A549 (cell line): ENCODE results near the gene MGAT5. TPM values are rescaled to one million over a fixed set of nuclear protein-coding genes. Genes with fewer than 3 reads are reported as not detected.

ENCODE experiments used
- ATAC-seq, 2 experiments: fragments of 200-7000 bp in 1 of 2; fragments of >200 bp in 1 of 2; cut with Nextera tagmentation in 1 of 2; cut with Tn5 transposase in 1 of 2; 3 replicates each; pipeline versions ENCODE4 v1.8.0 to v1.9.1; 2018 to 2020; ENCODE audit warnings: mild to moderate bottlenecking in 1 of 2, moderate library complexity in 1 of 2
- CTCF ChIA-PET: fragments of 300-600 bp; sonication (Branson Sonifier 250); formaldehyde crosslinking; extraction: SDS; loops from one replicate; lab custom pipeline; 2021; ENCODE audit warnings: antibody characterized with exemption, inconsistent platforms; lab: Yijun Ruan, JAX
- POLR2A ChIA-PET: fragments of 350-600 bp; formaldehyde crosslinking; extraction: SDS; loops from one replicate; lab custom pipeline; 2021; ENCODE audit warnings: antibody characterized with exemption, inconsistent platforms; lab: Yijun Ruan, JAX
- DNase-seq, 2 experiments: peaks; one replicate each; pipeline versions ENCODE4 v3.0.0 to v3.0.0-alpha.2; 2011 to 2016; ENCODE audit warnings: low read depth in 1 of 2, low spot score in 1 of 2
- FAIRE-seq: peaks from 2 replicates; lab custom pipeline; 2011; peaks lifted over from hg19 to GRCh38; lab: Jason Lieb, UNC
- H3K27ac ChIP-seq, 2 experiments: fragments of >200 bp; sonication (Bioruptor Twin); formaldehyde crosslinking; 3 replicates each; pipeline ENCODE4 v1.5.1; 2016 to 2017
- H3K4me1 ChIP-seq: fragments of >200 bp; sonication (Bioruptor Twin); formaldehyde crosslinking; 3 replicates; pipeline ENCODE4 v1.6.1; 2016
- H3K4me2 ChIP-seq: fragments of >200 bp; sonication (Bioruptor Twin); formaldehyde crosslinking; 3 replicates; pipeline ENCODE4 v1.6.1; 2016
- H3K4me3 ChIP-seq: fragments of >200 bp; sonication (Bioruptor Twin); formaldehyde crosslinking; 3 replicates; pipeline ENCODE4 v1.5.1; 2016
- H3K9me3 ChIP-seq: fragments of >200 bp; sonication (Bioruptor Twin); formaldehyde crosslinking; 3 replicates; pipeline ENCODE4 v1.6.1; 2016
- BHLHE40 ChIP-seq: IDR thresholded peaks from 2 replicates; pipeline ENCODE4 v1.6.1; 2012; ENCODE audit warnings: low read depth, low read length, inconsistent platforms
- EHF ChIP-seq: fragments of 250-450 bp; sonication (Bioruptor Pico); IDR thresholded peaks from 2 replicates; pipeline ENCODE4 v1.5.0; 2020; ENCODE audit warnings: mild to moderate bottlenecking
- EHMT2 ChIP-seq: fragments of 200-600 bp; sonication (generic); IDR thresholded peaks from 2 replicates; pipeline ENCODE4 v1.6.1; 2016; ENCODE audit warnings: antibody characterized with exemption, low read depth, mild to moderate bottlenecking, moderate library complexity
- ESRRA ChIP-seq: fragments of 150-350 bp; IDR thresholded peaks from 2 replicates; pipeline ENCODE4 v1.6.1; 2014; ENCODE audit warnings: mild to moderate bottlenecking, low read length, borderline replicate concordance
- FOSB ChIP-seq: fragments of 250-450 bp; sonication (Bioruptor Pico); IDR thresholded peaks from 2 replicates; pipeline ENCODE4 v1.5.0; 2020; ENCODE audit warnings: mild to moderate bottlenecking, moderate library complexity
- GATA3 ChIP-seq: IDR thresholded peaks from 2 replicates; pipeline ENCODE4 v1.6.1; 2012; ENCODE audit warnings: borderline replicate concordance
- HES2 ChIP-seq: fragments of >200 bp; sonication (Bioruptor Twin); formaldehyde crosslinking; IDR thresholded peaks from 2 replicates; pipeline ENCODE4 v1.6.1; 2016
- HEYL ChIP-seq: fragments of 250-450 bp; sonication (Bioruptor Pico); IDR thresholded peaks from 2 replicates; pipeline ENCODE4 v1.8.0; 2021; ENCODE audit warnings: mild to moderate bottlenecking, moderate library complexity
- HOXB5 ChIP-seq: fragments of 250-450 bp; sonication (Bioruptor Pico); IDR thresholded peaks from 2 replicates; pipeline ENCODE4 v1.5.0; 2020; ENCODE audit warnings: mild to moderate bottlenecking, moderate library complexity
- JUN ChIP-seq, 2 experiments: fragments of >200 bp; sonication (Bioruptor Twin); formaldehyde crosslinking; IDR thresholded peaks; 2 replicates in 1 of 2; 3 replicates in 1 of 2; pipeline ENCODE4 v1.6.1; 2016 to 2017
- JUNB ChIP-seq: fragments of >200 bp; sonication (Bioruptor Twin); formaldehyde crosslinking; IDR thresholded peaks from 2 replicates; pipeline ENCODE4 v1.6.1; 2016
- MYC ChIP-seq: IDR thresholded peaks from 2 replicates; pipeline ENCODE4 v1.6.1; 2012; ENCODE audit warnings: mild to moderate bottlenecking, inconsistent platforms, low read length, improper control_type of control experiment, borderline replicate concordance
- NPAS2 ChIP-seq: fragments of 250-450 bp; sonication (Bioruptor Pico); IDR thresholded peaks from 2 replicates; pipeline ENCODE4 v1.8.0; 2022; ENCODE audit warnings: mild to moderate bottlenecking, moderate library complexity, borderline replicate concordance
- PHF8 ChIP-seq: fragments of 200-600 bp; sonication (generic); IDR thresholded peaks from 2 replicates; pipeline ENCODE4 v1.6.1; 2016; ENCODE audit warnings: low read depth, mild to moderate bottlenecking, antibody characterized with exemption, moderate library complexity, borderline replicate concordance
- POLR2A ChIP-seq: IDR thresholded peaks from 2 replicates; pipeline ENCODE4 v1.6.1; 2012; ENCODE audit warnings: mild to moderate bottlenecking, low read length
- POLR2AphosphoS2 ChIP-seq: conservative IDR thresholded peaks from 2 replicates; pipeline ENCODE4 v1.6.1; 2012; ENCODE audit warnings: low read length, improper control_type of control experiment, inconsistent platforms
- RAD21 ChIP-seq, 2 experiments: fragments of >200 bp in 1 of 2; sonication (Bioruptor Twin) in 1 of 2; formaldehyde crosslinking in 1 of 2; IDR thresholded peaks in 1 of 2; conservative IDR thresholded peaks in 1 of 2; 2 replicates in 1 of 2; 3 replicates in 1 of 2; pipeline ENCODE4 v1.6.1; 2012 to 2018; ENCODE audit warnings: inconsistent platforms in 1 of 2
- RCOR1 ChIP-seq: fragments of 150-350 bp; IDR thresholded peaks from 2 replicates; pipeline ENCODE4 v1.6.1; 2014; ENCODE audit warnings: antibody characterized with exemption, low read length, low read depth
- REST ChIP-seq: fragments of 200-600 bp; sonication (generic); IDR thresholded peaks from 2 replicates; pipeline ENCODE4 v1.6.1; 2016; ENCODE audit warnings: antibody characterized with exemption, mild to moderate bottlenecking, moderate library complexity
- RNF2 ChIP-seq: fragments of 200-600 bp; sonication (generic); IDR thresholded peaks from 2 replicates; pipeline ENCODE4 v1.6.1; 2016; ENCODE audit warnings: low read depth, mild to moderate bottlenecking, antibody characterized with exemption, moderate library complexity, borderline replicate concordance
- TFCP2L1 ChIP-seq: fragments of 250-450 bp; sonication (Bioruptor Pico); IDR thresholded peaks from 2 replicates; pipeline ENCODE4 v1.5.0; 2021; ENCODE audit warnings: mild to moderate bottlenecking
- ZNF302 ChIP-seq: fragments of 250-450 bp; sonication (Bioruptor Pico); IDR thresholded peaks from 2 replicates; pipeline ENCODE4 v1.9.0; 2021; ENCODE audit warnings: inconsistent platforms, mild to moderate bottlenecking, moderate library complexity
- ZSCAN20 ChIP-seq: fragments of 250-450 bp; sonication (Bioruptor Pico); IDR thresholded peaks from 2 replicates; pipeline ENCODE4 v1.8.0; 2022; ENCODE audit warnings: mild to moderate bottlenecking, moderate library complexity
- WGBS: methylation state at CpG from one replicate; pipeline ENCODE4 v1.1.6; 2017; ENCODE audit errors: missing lambda C conversion rate; 5-methylcytosine and 5-hydroxymethylcytosine counted together
- polyA plus RNA-seq, 4 experiments: library from polyadenylated mRNA; depleted of rRNA in 3 of 4; stranded (reverse); fragments of >200 nt; fragmentation: RNase III in 1 of 4; extraction: RNeasy Plus Mini Kit Qiagen cat#74134 plus additional on column Dnase treatment in 1 of 4; gene quantifications; 2 replicates in 3 of 4; 3 replicates in 1 of 4; pipeline ENCODE4 v1.2.3, GENCODE V29; 2011 to 2017

The MGAT5 gene
- polyA plus RNA-seq, 2 of the 4 experiments (the other 2 are of a cell fraction): 13.2 to 17.1 TPM

- no peak for ATAC-seq
- CTCF ChIA-PET: interaction anchor here (2.0 kb wide), 1 partner anchor 62 kb away, joined by 5 read pairs; no protein-coding TSS in a partner anchor
- no peak overlapping the region for H3K27ac ChIP-seq
- POLR2A ChIA-PET: no interaction called here
- no peaks in the 10 kb centered on the region for H3K4me1 ChIP-seq
- TF ChIP-seq ESRRA (no peak), TFCP2L1 (CRISPR knock-in tag) (no peak), EHMT2 (no peak), HES2 (no peak), NPAS2 (CRISPR knock-in tag) (no peak), MYC (no peak), RCOR1 (no peak), PHF8 (no peak), ZSCAN20 (CRISPR knock-in tag) (no peak), REST (no peak)
- WGBS: 80% methylated on average over 1 of the region's 1 CpG
- no peak for FAIRE-seq
- H3K9me3 ChIP-seq: no peaks in the 10 kb centered on the region
- no peak overlapping the region for H3K4me2 ChIP-seq
- no peak overlapping the region for H3K4me3 ChIP-seq
- DNase-seq: no peak
Observed at GRCh38 chr2:134389381-134389780, 135.5 kb downstream of the MGAT5 start.

GRCh38 chr2:134391751-134392160, 137.9 kb downstream of the MGAT5 start:
- no peak for TF ChIP-seq TFCP2L1 (CRISPR knock-in tag)
- TF ChIP-seq ESRRA: no peak
- no peak for TF ChIP-seq HEYL (CRISPR knock-in tag)
- no peak for TF ChIP-seq EHF (CRISPR knock-in tag)
- TF ChIP-seq JUN (IDR thresholded peaks at IDR 0.05): no peak
- no peak for TF ChIP-seq POLR2A
- TF ChIP-seq PHF8: no peak
- no peak for TF ChIP-seq POLR2AphosphoS2
- TF ChIP-seq ZNF302 (CRISPR knock-in tag): no peak
- no peak for TF ChIP-seq HOXB5 (CRISPR knock-in tag)
- no peak for TF ChIP-seq FOSB (CRISPR knock-in tag)
- no peak for TF ChIP-seq RNF2
- TF ChIP-seq BHLHE40: no peak
- TF ChIP-seq, all 56 proteins: peak for 0
- Histone ChIP-seq H3K4me2 (no peak overlapping the region), H3K27ac (no peak overlapping the region), H3K9me3 (no peaks in the 10 kb centered on the region), H3K4me3 (no peak overlapping the region), H3K4me1 (no peaks in the 10 kb centered on the region)
- WGBS: 92% methylated on average over 2 of the region's 2 CpGs
- ChIA-PET CTCF (no interaction called here), POLR2A (no interaction called here)
- DNase-seq: no peak
- FAIRE-seq: no peak
- no peak for ATAC-seq

GRCh38 chr2:134392442-134393074, 138.7 kb downstream of the MGAT5 start:
- FAIRE-seq (no peak), DNase-seq (no peak)
- Histone ChIP-seq H3K4me1 (no peaks in the 10 kb centered on the region), H3K27ac (no peak overlapping the region)
- 86% methylated on average over 7 of the region's 7 CpGs for WGBS
- CTCF ChIA-PET: interaction anchor here (1.0 kb wide), 1 partner anchor 9 kb away, joined by 3 read pairs; no protein-coding TSS in a partner anchor
- TF ChIP-seq JUNB (no peak), GATA3 (no peak), RAD21 (conservative IDR thresholded peaks at IDR 0.05 in 1 of 2, IDR thresholded peaks at IDR 0.05 in 1 of 2) (0 out of 5 replicates have a peak, but pooled peaks of 1 of the 2 experiments have one; percentile 7), BHLHE40 (no peak)
- TF ChIP-seq, all 56 proteins: peak for 1
- POLR2A ChIA-PET: no interaction called here
- Histone ChIP-seq H3K4me2 (no peak overlapping the region), H3K4me3 (no peak overlapping the region), H3K9me3 (no peaks in the 10 kb centered on the region)
- ATAC-seq: peak; percentile 13 to 66; a peak in 4 of 6 replicates
